DMS79 (cell line): ENCODE data around the gene COQ10A.

ENCODE experiments used
- DNase-seq: peaks from one replicate; lab custom pipeline; 2025; lab: John Stamatoyannopoulos, UW

COQ10A gene

DNA sequence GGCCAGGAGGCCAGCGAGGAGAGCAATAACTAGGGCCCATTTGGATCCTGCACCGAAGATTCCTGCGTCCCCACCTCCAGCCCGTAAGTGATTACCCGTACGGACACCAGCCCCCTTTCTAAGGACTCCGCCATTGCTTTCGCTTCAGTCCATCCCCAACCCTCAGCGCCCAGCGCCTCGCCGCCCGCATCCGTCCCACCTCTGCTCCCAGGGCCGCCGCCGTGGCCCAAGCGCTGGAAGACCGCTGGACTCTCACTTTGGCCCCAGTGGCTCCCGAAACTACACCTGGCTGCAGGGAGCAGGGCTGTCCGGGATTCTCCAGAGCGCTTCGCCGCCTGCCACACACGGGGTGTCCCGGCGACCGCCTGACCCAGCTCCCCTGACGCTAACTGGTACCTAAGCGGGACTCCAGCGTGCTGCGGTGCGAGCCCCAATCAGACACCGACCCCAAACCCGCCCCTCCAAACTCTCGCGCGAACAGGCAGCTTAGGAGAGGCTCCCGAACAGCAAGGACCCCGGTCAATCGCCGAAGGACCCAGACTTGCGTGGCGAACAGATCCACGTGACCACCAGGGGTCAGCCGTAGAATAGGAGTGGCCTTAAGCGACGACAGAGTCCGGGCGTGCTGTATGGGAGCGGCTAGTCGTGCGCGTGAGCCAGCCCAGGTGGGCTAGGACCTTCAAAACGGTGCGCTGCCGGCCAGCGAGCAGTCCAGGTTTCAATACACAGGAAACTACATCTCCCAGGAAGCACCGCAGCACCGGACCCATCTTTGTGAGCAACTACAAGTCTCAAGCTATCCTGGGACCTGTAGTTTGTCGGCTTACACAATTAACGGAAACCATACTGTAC, 49.1 kb downstream of the COQ10A start, which contains the start of gene CNPY2:
Gene CNPY2, minus strand, starts transcription at position 367 of the 852 bp plus-strand sequence. CDS start 771 bp downstream, outside the sequence.
- DNase-seq: peak; percentile 98

- DNase-seq: no peak
These were observed 50.9 kb downstream of the COQ10A start for GRCh38 chr12:56317675-56318074.
